ENCODE results near the gene PRPH2.

DNA sequence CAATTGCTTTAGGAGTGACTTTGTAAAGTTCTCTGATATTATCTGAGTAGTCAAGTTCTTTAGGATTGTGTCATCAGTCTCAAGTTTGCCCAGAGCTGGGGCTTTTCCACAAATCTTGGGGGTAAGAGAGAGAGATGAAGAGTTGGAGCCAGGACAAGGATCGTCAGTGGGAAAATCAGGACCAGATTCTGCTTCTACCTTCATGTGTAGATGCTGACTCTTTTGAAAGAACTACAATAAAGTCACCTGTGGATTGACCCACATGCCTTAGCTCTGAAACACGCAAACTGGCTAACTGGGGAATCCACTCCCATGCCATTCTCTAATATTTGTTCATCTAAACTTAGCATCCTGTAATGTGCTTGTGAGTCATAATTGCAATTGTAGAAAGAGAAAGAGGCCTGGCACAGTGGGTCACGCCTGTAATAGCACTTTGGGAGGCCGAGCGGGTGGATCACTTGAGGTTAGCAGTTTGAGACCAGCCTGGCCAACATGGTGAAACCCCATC lies 43.8 kb upstream of the PRPH2 start:
- TF ChIP-seq, protein P1, sequence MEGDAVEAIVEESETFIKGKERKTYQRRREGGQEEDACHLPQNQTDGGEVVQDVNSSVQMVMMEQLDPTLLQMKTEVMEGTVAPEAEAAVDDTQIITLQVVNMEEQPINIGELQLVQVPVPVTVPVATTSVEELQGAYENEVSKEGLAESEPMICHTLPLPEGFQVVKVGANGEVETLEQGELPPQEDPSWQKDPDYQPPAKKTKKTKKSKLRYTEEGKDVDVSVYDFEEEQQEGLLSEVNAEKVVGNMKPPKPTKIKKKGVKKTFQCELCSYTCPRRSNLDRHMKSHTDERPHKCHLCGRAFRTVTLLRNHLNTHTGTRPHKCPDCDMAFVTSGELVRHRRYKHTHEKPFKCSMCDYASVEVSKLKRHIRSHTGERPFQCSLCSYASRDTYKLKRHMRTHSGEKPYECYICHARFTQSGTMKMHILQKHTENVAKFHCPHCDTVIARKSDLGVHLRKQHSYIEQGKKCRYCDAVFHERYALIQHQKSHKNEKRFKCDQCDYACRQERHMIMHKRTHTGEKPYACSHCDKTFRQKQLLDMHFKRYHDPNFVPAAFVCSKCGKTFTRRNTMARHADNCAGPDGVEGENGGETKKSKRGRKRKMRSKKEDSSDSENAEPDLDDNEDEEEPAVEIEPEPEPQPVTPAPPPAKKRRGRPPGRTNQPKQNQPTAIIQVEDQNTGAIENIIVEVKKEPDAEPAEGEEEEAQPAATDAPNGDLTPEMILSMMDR (IDR thresholded peaks at IDR 0.05) = no peak
- no peak for TF ChIP-seq POLR2A (IDR thresholded peaks at IDR 0.05)

All from thyroid gland (tissue), 4 donors.